GM21529 (cell line): ENCODE data around the gene BLACAT1.

ENCODE experiments used
- ATAC-seq: cut with Tn5 transposase; IDR thresholded peaks from one replicate; pipeline ENCODE4 v1.9.1; 2021; ENCODE audit not compliant: unreplicated experiment

The BLACAT1 gene

GRCh38 chr1:205455581-205456382 lies at the start of gene BLACAT1:
Gene BLACAT1, minus strand, starts transcription at chr1:205456045.
- no peak for ATAC-seq

- no peak for ATAC-seq
Observed at GRCh38 chr1:205505076-205505729, 49.4 kb upstream of the BLACAT1 start.

DNA sequence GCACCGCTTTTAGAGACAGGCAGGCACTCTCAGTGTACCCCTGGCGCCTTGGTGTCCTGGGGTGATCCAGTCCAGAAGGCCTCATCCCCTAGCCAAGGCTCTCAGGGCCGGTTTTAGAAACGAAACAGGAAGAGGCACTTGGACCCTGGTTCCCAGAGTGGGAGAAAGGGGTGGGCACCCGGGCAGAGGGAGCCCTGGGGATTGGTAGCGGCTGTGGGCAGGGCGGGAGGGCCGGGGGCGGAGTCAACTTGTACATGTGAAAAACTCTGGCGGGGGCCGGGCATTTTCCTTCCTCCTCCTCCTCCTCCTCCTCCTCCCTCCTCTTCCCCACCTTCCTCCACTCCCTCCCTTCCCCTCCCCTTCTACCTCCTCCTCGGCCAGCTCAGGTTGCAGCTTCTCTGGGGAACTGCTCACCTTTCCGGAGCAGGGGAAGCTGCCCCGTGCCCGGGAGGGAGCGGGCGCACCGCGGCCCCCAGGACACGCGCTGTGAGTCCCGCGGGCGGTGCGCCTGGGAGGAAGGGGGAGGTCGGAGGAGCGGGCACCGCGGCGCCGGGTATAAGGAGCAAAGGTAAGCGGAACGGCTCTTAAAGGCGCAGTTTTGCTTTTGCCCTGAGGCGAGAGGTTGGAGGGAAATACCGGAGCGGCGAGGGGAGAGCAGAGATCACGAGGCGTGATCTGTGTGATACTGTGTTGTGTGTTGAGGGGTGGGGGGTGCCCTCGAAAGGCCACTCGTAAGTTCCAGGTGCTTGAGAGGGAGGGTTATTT lies 48.6 kb upstream of the BLACAT1 start, which contains the start of gene CDK18:
TSS of gene CDK18 (plus strand) at position 359 of the 765 bp plus-strand sequence. CDS start 18,499 bp downstream, outside the sequence.
- ATAC-seq: no peak

- no peak for ATAC-seq
Observed at GRCh38 chr1:205502992-205503391, 47.1 kb upstream of the BLACAT1 start.

GRCh38 chr1:205502111-205502810 lies 46.4 kb upstream of the BLACAT1 start:
- no peak for ATAC-seq

- no peak for ATAC-seq
Observed at GRCh38 chr1:205500240-205501233, 44.7 kb upstream of the BLACAT1 start.

- no peak for ATAC-seq
Observed at GRCh38 chr1:205499789-205500188, 43.9 kb upstream of the BLACAT1 start.

DNA sequence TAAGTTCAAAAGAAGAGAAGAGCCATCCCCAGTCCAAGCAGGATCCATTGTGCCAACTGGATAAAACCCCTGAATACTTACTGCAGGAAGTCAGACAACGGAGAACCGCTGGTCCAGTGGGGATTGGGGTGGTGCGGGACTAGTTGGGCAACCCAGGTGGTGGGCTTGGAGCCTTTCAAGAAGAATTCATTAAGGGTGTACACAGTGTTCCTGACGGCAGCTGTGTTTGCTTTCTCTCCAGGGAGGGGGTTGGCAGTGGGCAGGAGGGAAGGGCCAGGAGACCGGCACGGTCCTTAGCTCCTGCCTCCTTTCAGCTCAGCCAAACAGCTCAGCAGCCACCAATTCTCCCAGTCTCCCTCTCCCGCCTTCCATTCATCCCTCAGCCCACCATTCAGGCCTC lies 41.5 kb upstream of the BLACAT1 start:
- no peak for ATAC-seq

GRCh38 chr1:205496661-205497060 lies 40.8 kb upstream of the BLACAT1 start:
- ATAC-seq: no peak

- no peak for ATAC-seq
Observed at GRCh38 chr1:205495237-205495823, 39.5 kb upstream of the BLACAT1 start.

GRCh38 chr1:205494115-205494514 lies 38.3 kb upstream of the BLACAT1 start:
- no peak for ATAC-seq

GRCh38 chr1:205493241-205494085 lies 37.6 kb upstream of the BLACAT1 start:
- ATAC-seq: no peak

- no peak for ATAC-seq
Observed at GRCh38 chr1:205492774-205493173, 36.9 kb upstream of the BLACAT1 start.

DNA sequence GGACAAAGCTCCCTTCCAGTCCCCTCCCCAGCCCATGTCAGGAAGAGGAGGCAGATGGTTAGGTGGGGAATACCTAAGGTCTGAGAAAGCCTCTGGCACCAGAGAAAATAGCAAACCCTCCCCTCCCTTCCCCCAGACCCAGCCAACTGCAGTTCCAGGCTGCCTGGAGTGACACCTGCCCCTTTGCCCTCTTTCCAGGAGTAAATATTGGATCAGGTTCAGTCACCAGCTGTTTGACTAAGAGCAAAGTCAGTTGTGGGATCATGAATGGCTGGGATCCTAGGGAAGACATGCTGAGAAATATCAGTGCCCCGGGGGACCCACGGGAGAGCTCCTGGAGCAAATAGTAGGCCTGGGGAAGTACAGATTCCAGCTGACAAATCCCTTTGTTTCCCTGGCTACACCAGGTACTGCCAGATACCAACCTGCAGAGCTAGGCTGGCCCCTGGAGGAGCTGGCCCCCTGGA lies 36.4 kb upstream of the BLACAT1 start:
- no peak for ATAC-seq

- ATAC-seq: no peak
Observed at GRCh38 chr1:205491794-205492193, 35.9 kb upstream of the BLACAT1 start.

- ATAC-seq: no peak
Observed at GRCh38 chr1:205488074-205488723, 32.4 kb upstream of the BLACAT1 start.

DNA sequence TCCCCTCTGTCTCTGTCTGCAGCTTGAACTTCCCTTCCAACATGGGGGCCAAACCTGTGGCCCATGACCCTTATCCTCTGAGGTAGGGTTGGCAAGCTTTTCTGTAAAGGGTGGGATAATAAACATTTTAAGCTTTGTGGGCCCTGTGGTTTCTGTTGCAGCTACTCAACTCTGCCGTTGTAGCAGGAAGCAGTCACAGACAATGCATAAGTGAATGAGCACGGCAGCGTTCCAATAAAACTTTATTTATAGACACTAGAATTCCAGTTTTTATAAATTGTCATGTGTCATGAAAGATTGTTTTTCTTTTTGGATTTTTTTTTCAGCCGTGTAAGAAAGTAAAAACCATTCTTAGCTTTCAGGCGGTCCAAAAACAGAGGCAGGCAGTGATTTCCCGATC lies 30.4 kb upstream of the BLACAT1 start:
- ATAC-seq: no peak
